HG02623 (cell line): ENCODE results near the gene KCND3.

ENCODE experiments used
- ATAC-seq: cut with Tn5 transposase; IDR thresholded peaks from one replicate; pipeline ENCODE4 v1.9.1; 2021; ENCODE audit warnings: moderate library complexity; ENCODE audit not compliant: unreplicated experiment

KCND3 gene

DNA sequence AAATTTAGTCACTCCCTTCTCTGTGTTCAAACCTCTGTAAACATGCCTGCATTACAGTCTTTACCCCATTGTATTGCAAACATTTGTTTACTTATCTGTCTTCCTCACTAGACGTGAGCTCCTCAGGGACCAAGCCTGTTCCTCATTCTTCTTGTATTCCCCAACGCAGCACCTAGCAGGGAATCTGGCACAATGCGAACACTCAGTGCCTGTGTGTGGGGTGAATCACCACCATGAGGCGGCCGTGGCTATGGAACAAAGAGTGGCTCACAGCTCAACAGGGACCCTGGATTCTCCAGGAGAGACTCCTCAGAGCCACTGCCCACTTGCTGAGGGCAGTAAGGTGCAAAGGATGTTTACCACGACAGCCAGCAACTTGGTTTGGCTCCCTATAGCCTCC, 137.9 kb downstream of the KCND3 start:
- ATAC-seq = no peak

DNA sequence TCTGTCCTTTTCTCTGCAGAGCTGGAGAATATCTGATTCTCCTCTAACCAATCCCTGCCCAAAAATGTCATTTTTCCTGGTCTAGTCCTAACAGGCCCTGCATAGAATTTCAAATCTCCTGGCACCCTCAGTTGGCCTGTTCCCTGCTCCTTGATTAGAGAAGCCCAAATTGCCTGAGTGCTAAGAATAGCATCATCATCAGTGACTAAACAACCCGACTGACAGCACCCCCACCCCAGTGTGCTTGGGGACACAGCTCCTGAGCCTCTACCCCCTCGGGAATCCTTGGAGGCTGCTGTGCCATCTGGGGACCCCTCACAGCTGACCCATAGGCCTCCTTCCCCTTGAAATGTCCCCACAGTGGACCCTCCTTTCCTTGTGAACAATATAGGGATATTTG, 139.4 kb downstream of the KCND3 start:
- no peak for ATAC-seq

- ATAC-seq = no peak
Measured at GRCh38 chr1:111848852-111849545, 140.5 kb downstream of the KCND3 start.

- no peak for ATAC-seq
Measured at GRCh38 chr1:111847466-111847865, 142.0 kb downstream of the KCND3 start.

- no peak for ATAC-seq
Measured at GRCh38 chr1:111846842-111847241, 142.6 kb downstream of the KCND3 start.

DNA sequence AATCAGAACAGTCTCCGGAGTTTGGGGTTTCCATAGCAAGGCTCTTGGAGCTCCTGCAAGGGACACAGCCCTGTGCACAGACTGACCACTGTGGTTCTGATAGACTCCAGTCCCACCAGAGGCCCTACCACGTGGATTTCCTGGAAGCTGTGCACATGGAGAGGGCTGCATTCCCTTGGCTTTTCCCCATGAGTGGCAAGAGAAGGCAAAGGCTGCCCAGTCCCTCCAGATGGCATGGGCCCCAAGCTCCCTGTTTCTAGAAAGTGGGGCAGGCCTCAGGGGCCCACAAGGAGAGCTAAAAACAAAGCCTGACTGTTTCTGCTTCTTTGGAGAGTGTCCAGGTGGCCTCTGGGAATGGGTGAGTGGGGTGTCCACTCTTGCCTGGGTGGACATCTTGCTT, 146.3 kb downstream of the KCND3 start:
- no peak for ATAC-seq

DNA sequence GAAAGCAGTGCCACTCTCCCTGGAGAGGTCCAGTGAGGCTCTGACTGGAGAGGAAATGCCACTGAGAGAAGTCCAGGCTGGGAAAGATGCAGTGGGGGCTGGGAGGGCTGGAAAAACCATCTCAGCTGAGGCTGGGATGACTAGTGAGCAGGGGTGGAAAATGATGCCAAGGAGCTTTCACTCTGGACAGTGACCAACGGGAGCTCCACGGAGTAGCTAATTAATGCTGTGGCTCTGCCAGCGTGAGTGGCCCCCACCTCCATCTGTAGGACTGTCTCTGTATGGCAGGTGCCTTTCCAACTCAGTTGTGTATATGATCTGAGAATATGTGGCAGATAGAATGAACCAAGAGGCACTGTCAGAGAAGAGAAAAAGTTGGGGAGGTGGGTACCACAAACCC, 147.1 kb downstream of the KCND3 start:
- no peak for ATAC-seq

DNA sequence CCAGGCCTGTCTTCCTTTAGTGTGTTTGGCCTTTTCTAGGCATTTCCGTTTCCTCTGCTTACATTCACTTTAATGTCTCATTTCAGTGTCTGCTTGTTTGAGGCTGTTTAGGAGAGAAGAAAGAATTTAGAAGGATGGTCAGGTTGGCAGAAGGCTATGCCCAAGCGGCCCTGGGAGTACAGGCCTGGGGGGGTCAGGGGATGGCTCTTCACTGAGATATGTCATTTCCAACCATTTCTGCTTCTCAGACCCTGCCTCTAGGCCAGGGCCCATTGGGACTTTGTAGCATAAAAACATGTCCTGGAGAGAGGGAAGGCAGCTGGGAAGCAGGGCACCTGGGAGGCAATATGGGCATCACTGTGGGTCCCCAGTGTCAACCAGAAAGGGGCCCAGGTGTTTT, 147.7 kb downstream of the KCND3 start:
- no peak for ATAC-seq

GRCh38 chr1:111841189-111841588, 148.3 kb downstream of the KCND3 start:
- no peak for ATAC-seq

GRCh38 chr1:111837393-111837792, 152.1 kb downstream of the KCND3 start:
- ATAC-seq = no peak

GRCh38 chr1:111836111-111836510, 153.4 kb downstream of the KCND3 start:
- ATAC-seq = no peak

GRCh38 chr1:111835514-111835913, 154.0 kb downstream of the KCND3 start:
- ATAC-seq = no peak

- ATAC-seq = no peak
Measured at GRCh38 chr1:111834956-111835355, 154.5 kb downstream of the KCND3 start.

- ATAC-seq = no peak
Measured at GRCh38 chr1:111833334-111833733, 156.1 kb downstream of the KCND3 start.

DNA sequence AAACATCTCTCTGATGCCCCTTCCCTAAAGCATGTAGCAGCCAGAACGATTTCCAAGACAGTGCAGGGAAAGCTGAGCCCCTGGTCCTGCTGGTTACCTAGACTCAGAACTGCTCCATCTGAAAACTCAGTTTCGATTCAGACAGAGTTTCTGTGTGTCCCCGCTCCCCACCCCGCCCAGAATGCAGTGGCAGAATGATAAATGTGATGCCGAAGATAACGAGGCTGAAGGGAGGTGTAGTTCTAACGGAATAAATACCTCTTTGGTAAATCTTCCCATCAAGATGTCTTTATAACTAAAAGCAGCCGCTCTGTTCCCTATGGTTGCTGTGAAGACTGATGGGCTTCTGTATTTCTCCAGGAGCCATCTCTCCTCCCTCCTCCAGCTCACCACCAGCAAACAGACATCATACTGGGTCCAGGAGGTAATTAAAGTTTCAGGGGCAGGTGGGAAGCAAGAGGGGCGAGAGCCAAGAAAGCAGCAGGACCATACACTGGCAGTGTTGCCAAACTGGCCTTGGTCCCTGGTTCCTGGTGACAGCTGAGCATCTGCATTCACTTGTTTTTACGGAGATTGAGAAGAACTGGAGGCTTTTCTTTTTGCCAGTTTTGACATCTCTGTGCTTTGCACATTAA, 156.8 kb downstream of the KCND3 start:
- ATAC-seq = no peak

- ATAC-seq = no peak
Measured at GRCh38 chr1:111831153-111831552, 158.3 kb downstream of the KCND3 start.

GRCh38 chr1:111827946-111828345, 161.5 kb downstream of the KCND3 start:
- no peak for ATAC-seq

DNA sequence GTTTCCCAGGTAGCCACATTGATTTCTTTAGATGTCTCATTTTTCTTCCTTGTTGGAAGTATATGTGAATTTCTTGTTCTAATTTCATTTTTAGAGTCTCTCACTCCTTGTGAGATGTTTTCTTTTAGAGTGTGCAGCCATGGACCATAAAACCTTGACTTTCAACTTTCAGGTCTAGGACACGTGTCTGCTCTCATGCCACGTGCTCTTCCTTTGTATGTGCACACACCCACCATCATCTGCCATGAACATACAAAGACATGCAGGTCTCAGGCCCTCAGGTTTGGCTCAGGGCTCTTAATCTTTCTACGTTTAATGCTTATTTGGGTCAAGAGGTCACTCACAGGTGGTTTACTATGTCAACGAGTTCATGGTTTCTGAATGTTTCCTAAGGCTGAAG, 163.2 kb downstream of the KCND3 start:
- ATAC-seq = no peak

DNA sequence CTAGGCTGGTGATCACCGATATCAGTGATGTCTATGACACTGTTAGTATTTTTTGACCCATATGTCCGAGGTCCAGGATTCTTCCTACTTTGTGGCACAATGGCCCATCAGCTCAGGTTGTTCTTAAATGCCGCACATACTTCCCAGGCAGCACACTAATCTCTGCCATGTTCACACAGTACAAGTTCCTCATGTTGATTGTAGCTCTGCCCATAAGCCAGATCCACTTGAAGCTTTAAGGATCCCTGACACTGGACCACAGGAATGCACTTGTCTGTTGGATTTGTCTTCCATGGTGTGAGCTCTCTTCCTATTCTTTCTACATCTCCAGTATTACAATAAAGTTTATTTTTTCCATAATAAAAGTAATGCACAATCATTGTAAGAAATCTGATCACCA, 164.3 kb downstream of the KCND3 start:
- ATAC-seq = no peak

DNA sequence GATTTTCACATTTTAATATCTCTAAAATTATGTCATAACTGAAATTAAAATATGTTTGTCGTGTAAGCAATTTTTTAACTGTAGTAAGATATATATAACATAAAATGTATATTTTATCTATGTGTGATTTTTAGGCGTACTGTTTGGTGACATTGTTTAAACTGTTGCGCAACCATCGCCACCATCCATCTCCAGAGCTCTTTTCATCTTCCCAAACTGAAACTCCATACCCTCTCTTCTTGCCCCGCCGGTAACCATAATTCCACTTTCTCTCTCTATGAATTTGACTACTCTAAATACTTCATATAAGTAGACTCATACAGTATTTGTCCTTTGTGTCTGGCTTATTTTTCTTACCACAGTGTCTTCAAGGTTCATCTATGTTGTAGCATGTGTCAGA, 167.3 kb downstream of the KCND3 start:
- no peak for ATAC-seq

DNA sequence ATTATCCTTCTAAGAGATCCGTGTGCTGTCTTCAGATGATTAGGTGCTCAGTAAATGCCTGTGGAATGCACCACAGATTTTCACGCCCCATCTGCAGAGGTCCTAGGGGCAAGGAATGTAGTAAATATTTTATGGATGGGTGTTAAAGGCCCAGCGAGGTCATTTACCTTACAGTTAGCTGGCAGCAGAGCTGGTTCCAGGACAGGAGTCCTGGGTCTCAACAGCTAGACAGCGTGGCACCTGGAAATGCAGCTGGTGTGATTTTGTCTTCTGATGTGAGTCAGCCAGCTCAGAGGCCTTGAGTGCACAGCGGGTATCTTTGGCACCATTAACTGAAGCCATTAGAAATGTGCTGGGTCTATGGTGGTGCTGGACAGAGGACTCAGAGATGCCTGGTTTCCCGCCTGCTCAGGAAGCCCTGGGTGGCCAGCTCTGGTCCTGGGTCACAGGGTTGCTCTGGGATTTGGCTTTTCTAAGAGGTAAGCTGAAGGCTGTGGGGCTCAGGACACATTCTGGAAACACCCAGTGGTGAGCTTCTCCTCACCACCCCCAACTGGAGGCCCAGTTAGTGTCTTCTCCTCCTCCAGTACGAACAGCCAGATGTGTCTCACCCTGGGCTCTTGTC, 168.2 kb downstream of the KCND3 start:
- ATAC-seq = no peak

- ATAC-seq = no peak
Measured at GRCh38 chr1:111819566-111820263, 169.8 kb downstream of the KCND3 start.
